Rectal smooth muscle tissue (tissue), 1 donor: ENCODE measurements around the gene B3GNT9.

Experiments used
- H3K27ac ChIP-seq: one replicate; pipeline ENCODE4 v1.7.0; 2013; ENCODE audit warnings: low read depth, low read length, inconsistent platforms
- H3K27me3 ChIP-seq: one replicate; pipeline ENCODE4 v1.7.0; 2013; ENCODE audit warnings: low read length; ENCODE audit not compliant: control insufficient read depth, insufficient read depth
- H3K36me3 ChIP-seq: one replicate; pipeline ENCODE4 v1.7.0; 2013; ENCODE audit warnings: low read length; ENCODE audit not compliant: control insufficient read depth, insufficient read depth
- H3K4me1 ChIP-seq: one replicate; pipeline ENCODE4 v1.7.0; 2013; ENCODE audit warnings: low read length; ENCODE audit not compliant: control insufficient read depth, insufficient read depth
- H3K4me3 ChIP-seq: one replicate; pipeline ENCODE4 v1.7.0; 2013; ENCODE audit warnings: low read length
- H3K9ac ChIP-seq: one replicate; pipeline ENCODE4 v1.7.0; 2013; ENCODE audit warnings: low read length

Gene B3GNT9

GRCh38 chr16:67150047-67150832 is 558 bp downstream of the B3GNT9 start:
- H3K4me1 ChIP-seq = no peaks in the 10 kb centered on the region
- H3K27ac ChIP-seq = peak overlapping the region; percentile 70
- H3K27me3 ChIP-seq = no peaks in the 10 kb centered on the region
- peak overlapping the region; percentile 69 for H3K4me3 ChIP-seq
- no peak overlapping the region for H3K9ac ChIP-seq
- peaks cover 19% of the 10 kb centered on the region for H3K36me3 ChIP-seq

- H3K4me1 ChIP-seq = no peaks in the 10 kb centered on the region
- H3K27me3 ChIP-seq = no peaks in the 10 kb centered on the region
- H3K36me3 ChIP-seq = peaks cover 25% of the 10 kb centered on the region
- no peak overlapping the region for H3K4me3 ChIP-seq
- no peak overlapping the region for H3K27ac ChIP-seq
- no peak overlapping the region for H3K9ac ChIP-seq
Observed at GRCh38 chr16:67149276-67150046, 1.3 kb downstream of the B3GNT9 start.

- no peak overlapping the region for H3K4me3 ChIP-seq
- no peak overlapping the region for H3K9ac ChIP-seq
- H3K4me1 ChIP-seq = no peaks in the 10 kb centered on the region
- no peaks in the 10 kb centered on the region for H3K27me3 ChIP-seq
- peaks cover 29% of the 10 kb centered on the region for H3K36me3 ChIP-seq
- H3K27ac ChIP-seq = no peak overlapping the region
Observed at GRCh38 chr16:67148656-67149275, 2.0 kb downstream of the B3GNT9 start.

GRCh38 chr16:67148221-67148620 is 2.6 kb downstream of the B3GNT9 start:
- H3K27ac ChIP-seq = no peak overlapping the region
- H3K36me3 ChIP-seq = peaks cover 31% of the 10 kb centered on the region
- H3K4me1 ChIP-seq = no peaks in the 10 kb centered on the region
- H3K4me3 ChIP-seq = no peak overlapping the region
- no peaks in the 10 kb centered on the region for H3K27me3 ChIP-seq
- no peak overlapping the region for H3K9ac ChIP-seq

GRCh38 chr16:67147437-67148140 is 3.2 kb downstream of the B3GNT9 start:
- Histone ChIP-seq H3K9ac (no peak overlapping the region), H3K27me3 (no peaks in the 10 kb centered on the region), H3K36me3 (peaks cover 35% of the 10 kb centered on the region), H3K27ac (no peak overlapping the region), H3K4me3 (no peak overlapping the region), H3K4me1 (no peaks in the 10 kb centered on the region)

- H3K27ac ChIP-seq = no peak overlapping the region
- H3K9ac ChIP-seq = no peak overlapping the region
- no peaks in the 10 kb centered on the region for H3K4me1 ChIP-seq
- no peak overlapping the region for H3K4me3 ChIP-seq
- peaks cover 44% of the 10 kb centered on the region for H3K36me3 ChIP-seq
- H3K27me3 ChIP-seq = no peaks in the 10 kb centered on the region
Observed at GRCh38 chr16:67146523-67147357, 4.1 kb downstream of the B3GNT9 start.

GRCh38 chr16:67145746-67146145 is 5.1 kb downstream of the B3GNT9 start:
- peaks cover 51% of the 10 kb centered on the region for H3K36me3 ChIP-seq
- no peak overlapping the region for H3K27ac ChIP-seq
- H3K4me1 ChIP-seq = no peaks in the 10 kb centered on the region
- no peaks in the 10 kb centered on the region for H3K27me3 ChIP-seq
- H3K4me3 ChIP-seq = no peak overlapping the region
- no peak overlapping the region for H3K9ac ChIP-seq

GRCh38 chr16:67144943-67145342 is 5.9 kb downstream of the B3GNT9 start:
- Histone ChIP-seq H3K9ac (no peak overlapping the region), H3K4me1 (no peaks in the 10 kb centered on the region), H3K36me3 (peaks cover 58% of the 10 kb centered on the region), H3K27me3 (no peaks in the 10 kb centered on the region), H3K4me3 (no peak overlapping the region), H3K27ac (no peak overlapping the region)

- Histone ChIP-seq H3K4me1 (no peaks in the 10 kb centered on the region), H3K36me3 (peaks cover 62% of the 10 kb centered on the region)
Observed at GRCh38 chr16:67142342-67142741, 8.5 kb downstream of the B3GNT9 start.

GRCh38 chr16:67141391-67141790 is 9.4 kb downstream of the B3GNT9 start:
- Histone ChIP-seq H3K27me3 (no peaks in the 10 kb centered on the region), H3K27ac (no peak overlapping the region), H3K9ac (no peak overlapping the region), H3K4me3 (no peak overlapping the region), H3K36me3 (peaks cover 54% of the 10 kb centered on the region), H3K4me1 (no peaks in the 10 kb centered on the region)

More at GRCh38 chr16:67142342-67142741, 8.5 kb downstream of the B3GNT9 start:
- Histone ChIP-seq H3K9ac (no peak overlapping the region), H3K4me3 (no peak overlapping the region), H3K27me3 (no peaks in the 10 kb centered on the region), H3K27ac (no peak overlapping the region)

- Histone ChIP-seq H3K36me3 (peaks cover 51% of the 10 kb centered on the region), H3K27ac (no peak overlapping the region), H3K4me3 (no peak overlapping the region), H3K4me1 (no peaks in the 10 kb centered on the region), H3K9ac (no peak overlapping the region), H3K27me3 (no peaks in the 10 kb centered on the region)
Observed at GRCh38 chr16:67137605-67138004, 13.2 kb downstream of the B3GNT9 start.
